ENCODE results near the gene SKAP2. TPM values are rescaled to one million over a fixed set of nuclear protein-coding genes. Genes with fewer than 3 reads are reported as not detected.

Gene SKAP2
- total RNA-seq, 1 experiment from 2014 or later, result 9.6 TPM

DNA sequence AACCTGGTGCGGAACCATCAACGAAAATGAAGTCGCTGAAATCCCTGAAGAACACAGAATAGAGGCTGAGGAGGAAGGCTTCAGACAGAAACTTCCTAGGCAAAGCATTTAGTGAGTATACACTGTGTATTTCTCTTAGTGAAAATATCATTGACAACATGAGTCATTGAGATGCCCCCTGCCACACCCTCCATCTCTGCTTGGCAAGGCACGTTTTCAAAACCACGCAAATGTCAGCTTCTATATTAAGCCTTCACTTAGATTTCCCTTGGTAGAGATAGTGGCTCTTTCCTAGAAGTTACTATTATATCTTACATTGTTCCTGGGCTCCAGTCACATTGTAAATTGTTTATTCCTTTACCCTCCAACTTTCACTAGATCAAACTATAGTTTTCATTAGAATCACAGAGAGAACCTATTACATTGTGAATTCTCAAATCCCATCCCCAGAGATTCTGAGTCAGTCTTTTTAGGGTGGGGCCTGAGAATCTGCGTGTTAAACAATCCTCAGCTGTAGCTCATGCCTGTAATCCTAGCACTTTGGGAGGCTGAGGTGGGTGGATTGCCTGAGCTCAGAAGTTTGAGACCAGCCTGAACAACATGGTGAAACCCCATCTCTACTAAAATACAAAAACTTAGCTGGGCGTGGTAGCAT, 4.6 kb upstream of the SKAP2 start:
- no TSS peak for BruUV-seq (replicated peaks)
- peak overlapping the region; percentile 19 for H3K9ac ChIP-seq (ENCODE audit: low read length)
- POLR2A ChIA-PET (ENCODE audit: unreplicated experiment), result no interaction called here
- H3K79me2 ChIP-seq (ENCODE audit: low read length), result 0 out of 2 replicates have a peak, but pooled peaks cover 2% of the 10 kb centered on the region
- ATAC-seq, result peak; percentile 31
- H3K27me3 ChIP-seq (ENCODE audit: low read length), result no peaks in the 10 kb centered on the region
- CTCF ChIA-PET, result interaction anchor here (0.7 kb wide), 2 partner anchors 185 to 265 kb away, joined by 3 to 4 read pairs; no protein-coding TSS in a partner anchor
- H3K4me1 ChIP-seq (ENCODE audit: insufficient read depth, low read length), result peaks cover 20% of the 10 kb centered on the region
- H3K4me3 ChIP-seq (ENCODE audit: low read length), result no peak overlapping the region
- no peaks in the 10 kb centered on the region for H4K20me1 ChIP-seq (ENCODE audit: low read length)
- H3K9me3 ChIP-seq (ENCODE audit: low read length), result no peaks in the 10 kb centered on the region
- peak overlapping the region; percentile 56; the same call in 1 of the 2 replicates for H2AFZ ChIP-seq (ENCODE audit: low read length)
- peaks cover 6% of the 10 kb centered on the region for H3F3A ChIP-seq (ENCODE audit: low read length, unreplicated experiment)
- intact Hi-C loops (cut with micrococcal nuclease), result no loop called here
- no peaks in the 10 kb centered on the region for H3K36me3 ChIP-seq (ENCODE audit: low read depth, low read length)
- H3K4me2 ChIP-seq (ENCODE audit: low read length), result peak overlapping the region; percentile 63
- H3K9me2 ChIP-seq (replicated peaks; ENCODE audit: low read length), result no peaks in the 10 kb centered on the region
- H3K27ac ChIP-seq (ENCODE audit: low read length), result peak overlapping the region; percentile 81
- DNase-seq, result peak; percentile 76
- TF ChIP-seq EZH2phosphoT487 (IDR thresholded peaks at IDR 0.05; ENCODE audit: borderline replicate concordance, low read length) (no peak), EZH2 (IDR thresholded peaks at IDR 0.05; ENCODE audit: low read length, unreplicated experiment) (no peak)
- TF ChIP-seq, protein P1, sequence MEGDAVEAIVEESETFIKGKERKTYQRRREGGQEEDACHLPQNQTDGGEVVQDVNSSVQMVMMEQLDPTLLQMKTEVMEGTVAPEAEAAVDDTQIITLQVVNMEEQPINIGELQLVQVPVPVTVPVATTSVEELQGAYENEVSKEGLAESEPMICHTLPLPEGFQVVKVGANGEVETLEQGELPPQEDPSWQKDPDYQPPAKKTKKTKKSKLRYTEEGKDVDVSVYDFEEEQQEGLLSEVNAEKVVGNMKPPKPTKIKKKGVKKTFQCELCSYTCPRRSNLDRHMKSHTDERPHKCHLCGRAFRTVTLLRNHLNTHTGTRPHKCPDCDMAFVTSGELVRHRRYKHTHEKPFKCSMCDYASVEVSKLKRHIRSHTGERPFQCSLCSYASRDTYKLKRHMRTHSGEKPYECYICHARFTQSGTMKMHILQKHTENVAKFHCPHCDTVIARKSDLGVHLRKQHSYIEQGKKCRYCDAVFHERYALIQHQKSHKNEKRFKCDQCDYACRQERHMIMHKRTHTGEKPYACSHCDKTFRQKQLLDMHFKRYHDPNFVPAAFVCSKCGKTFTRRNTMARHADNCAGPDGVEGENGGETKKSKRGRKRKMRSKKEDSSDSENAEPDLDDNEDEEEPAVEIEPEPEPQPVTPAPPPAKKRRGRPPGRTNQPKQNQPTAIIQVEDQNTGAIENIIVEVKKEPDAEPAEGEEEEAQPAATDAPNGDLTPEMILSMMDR (conservative IDR thresholded peaks at IDR 0.05; ENCODE audit: low read depth, low read length), result no peak

DNA sequence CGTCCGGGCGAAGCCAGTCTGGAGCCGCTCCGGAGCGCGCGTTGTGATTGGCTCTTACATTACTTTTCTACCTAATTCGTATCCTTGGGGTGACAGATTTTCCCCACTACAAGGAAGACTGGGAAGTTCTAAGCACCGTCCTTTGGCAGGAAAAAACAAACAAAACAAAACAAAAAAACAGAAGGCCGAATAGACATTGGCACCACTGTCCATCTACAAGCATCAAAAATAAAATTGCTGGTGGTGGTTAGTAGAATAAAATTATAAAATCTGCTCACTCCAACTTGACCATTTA, 651 bp upstream of the SKAP2 start:
- no peaks in the 10 kb centered on the region for H3K36me3 ChIP-seq (ENCODE audit: low read depth, low read length)
- intact Hi-C loops (cut with micrococcal nuclease), result no loop called here

More for the DNA sequence above, 651 bp upstream of the SKAP2 start:
- ATAC-seq, result peak; percentile 33
- Histone ChIP-seq H3K27me3 (ENCODE audit: low read length) (no peaks in the 10 kb centered on the region), H3K9me2 (replicated peaks; ENCODE audit: low read length) (no peaks in the 10 kb centered on the region), H3K79me2 (ENCODE audit: low read length) (peaks cover 39% of the 10 kb centered on the region), H4K20me1 (ENCODE audit: low read length) (no peaks in the 10 kb centered on the region), H3K4me2 (ENCODE audit: low read length) (peak overlapping the region; percentile 81), H3K4me3 (ENCODE audit: low read length) (peak overlapping the region; percentile 92), H3K27ac (ENCODE audit: low read length) (peak overlapping the region; percentile 80), H3F3A (ENCODE audit: low read length, unreplicated experiment) (peaks cover 6% of the 10 kb centered on the region), H2AFZ (ENCODE audit: low read length) (peak overlapping the region; percentile 86), H3K4me1 (ENCODE audit: insufficient read depth, low read length) (peaks cover 44% of the 10 kb centered on the region), H3K9ac (ENCODE audit: low read length) (peak overlapping the region; percentile 80), H3K9me3 (ENCODE audit: low read length) (no peaks in the 10 kb centered on the region)
- BruUV-seq (replicated peaks), result TSS peak; percentile 99
- POLR2A ChIA-PET (ENCODE audit: unreplicated experiment), result no interaction called here
- DNase-seq, result no peak
- CTCF ChIA-PET, result interaction anchor here (0.6 kb wide), 1 partner anchor 145 kb away, joined by 4 read pairs; no protein-coding TSS in a partner anchor
- TF ChIP-seq EZH2phosphoT487 (IDR thresholded peaks at IDR 0.05; ENCODE audit: borderline replicate concordance, low read length) (no peak), EZH2 (IDR thresholded peaks at IDR 0.05; ENCODE audit: low read length, unreplicated experiment) (no peak)
- TF ChIP-seq, protein P1 (conservative IDR thresholded peaks at IDR 0.05; ENCODE audit: low read depth, low read length), result no peak
